GM12801 (cell line): Measurements from ENCODE around the gene ALDH18A1.

Source experiments
- TF ChIP-seq, protein P1 (sequence below): IDR thresholded peaks from one replicate; pipeline ENCODE4 v1.5.1; 2011; ENCODE audit warnings: control low read depth; ENCODE audit not compliant: insufficient read length; ENCODE audit errors: extremely low read depth

Gene ALDH18A1

DNA sequence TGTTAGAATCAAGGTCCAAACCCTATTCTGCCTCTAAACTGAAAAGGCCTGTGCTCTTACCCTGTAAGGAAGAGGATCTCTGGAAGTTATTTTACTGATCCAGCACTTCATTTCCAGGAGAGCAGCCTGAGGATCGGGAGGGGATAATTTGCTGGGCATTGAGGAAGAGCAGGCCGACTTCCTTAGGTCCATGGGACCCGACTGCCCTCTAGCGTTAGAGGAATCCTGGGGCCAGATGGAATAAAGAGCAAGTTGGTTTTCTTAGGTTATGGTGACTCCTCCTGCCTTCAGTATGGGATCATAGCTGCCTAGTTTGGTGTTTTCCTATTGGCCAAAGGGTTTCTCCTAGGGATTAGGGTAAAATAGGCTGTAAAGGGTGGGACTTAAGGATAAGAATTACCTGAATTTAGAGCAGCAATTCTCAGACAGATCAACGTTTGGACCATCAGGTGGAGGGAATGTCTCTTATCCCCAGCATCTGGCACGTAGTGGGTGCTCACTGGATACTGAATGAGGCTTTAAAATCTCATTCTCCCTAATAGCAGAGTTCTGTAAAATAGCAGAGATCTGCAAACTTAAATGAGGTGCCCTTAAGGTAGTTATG lies 55.3 kb downstream of the ALDH18A1 start:
- TF ChIP-seq, protein P1, sequence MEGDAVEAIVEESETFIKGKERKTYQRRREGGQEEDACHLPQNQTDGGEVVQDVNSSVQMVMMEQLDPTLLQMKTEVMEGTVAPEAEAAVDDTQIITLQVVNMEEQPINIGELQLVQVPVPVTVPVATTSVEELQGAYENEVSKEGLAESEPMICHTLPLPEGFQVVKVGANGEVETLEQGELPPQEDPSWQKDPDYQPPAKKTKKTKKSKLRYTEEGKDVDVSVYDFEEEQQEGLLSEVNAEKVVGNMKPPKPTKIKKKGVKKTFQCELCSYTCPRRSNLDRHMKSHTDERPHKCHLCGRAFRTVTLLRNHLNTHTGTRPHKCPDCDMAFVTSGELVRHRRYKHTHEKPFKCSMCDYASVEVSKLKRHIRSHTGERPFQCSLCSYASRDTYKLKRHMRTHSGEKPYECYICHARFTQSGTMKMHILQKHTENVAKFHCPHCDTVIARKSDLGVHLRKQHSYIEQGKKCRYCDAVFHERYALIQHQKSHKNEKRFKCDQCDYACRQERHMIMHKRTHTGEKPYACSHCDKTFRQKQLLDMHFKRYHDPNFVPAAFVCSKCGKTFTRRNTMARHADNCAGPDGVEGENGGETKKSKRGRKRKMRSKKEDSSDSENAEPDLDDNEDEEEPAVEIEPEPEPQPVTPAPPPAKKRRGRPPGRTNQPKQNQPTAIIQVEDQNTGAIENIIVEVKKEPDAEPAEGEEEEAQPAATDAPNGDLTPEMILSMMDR, result no peak

DNA sequence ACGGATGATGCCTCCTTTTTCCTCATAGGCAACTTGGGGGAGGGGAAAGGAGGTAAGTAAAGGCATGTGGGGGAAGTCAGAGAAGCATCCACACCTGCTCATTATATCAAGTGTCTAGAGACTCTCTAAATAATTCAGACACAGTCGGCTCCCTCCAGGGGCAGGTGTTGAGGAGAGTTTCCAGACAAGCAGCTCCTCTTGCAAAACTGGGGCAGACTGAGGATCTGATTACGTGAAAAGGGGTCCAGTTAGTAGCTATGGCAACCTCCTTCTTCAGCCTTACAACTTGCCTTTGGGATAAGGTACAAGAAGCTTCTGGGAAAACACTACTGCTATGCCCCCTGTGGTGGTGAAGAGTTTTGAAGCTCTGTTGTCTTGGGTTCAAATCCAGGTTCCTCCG lies 56.4 kb downstream of the ALDH18A1 start:
- TF ChIP-seq, protein P1, result no peak

DNA sequence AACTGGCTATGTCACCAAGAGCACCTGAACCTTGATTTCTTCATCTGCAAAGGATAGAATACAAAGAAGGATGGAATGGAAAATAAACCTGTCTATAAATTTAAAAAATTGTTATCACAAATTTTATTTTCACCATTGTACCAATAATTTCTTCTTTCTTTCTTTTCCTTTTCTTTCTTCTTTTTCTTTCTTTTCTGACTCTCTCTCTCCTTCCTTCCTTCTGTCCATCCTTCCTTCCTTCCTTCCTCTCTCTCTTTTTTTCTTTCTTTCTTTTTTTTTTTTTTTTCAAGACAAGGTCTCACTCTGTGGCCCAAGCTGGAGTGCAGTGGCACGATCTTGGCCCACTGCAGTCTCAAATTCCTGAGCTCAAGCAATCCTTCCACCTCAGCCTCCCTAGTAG lies 58.7 kb downstream of the ALDH18A1 start:
- TF ChIP-seq, protein P1, result no peak

DNA sequence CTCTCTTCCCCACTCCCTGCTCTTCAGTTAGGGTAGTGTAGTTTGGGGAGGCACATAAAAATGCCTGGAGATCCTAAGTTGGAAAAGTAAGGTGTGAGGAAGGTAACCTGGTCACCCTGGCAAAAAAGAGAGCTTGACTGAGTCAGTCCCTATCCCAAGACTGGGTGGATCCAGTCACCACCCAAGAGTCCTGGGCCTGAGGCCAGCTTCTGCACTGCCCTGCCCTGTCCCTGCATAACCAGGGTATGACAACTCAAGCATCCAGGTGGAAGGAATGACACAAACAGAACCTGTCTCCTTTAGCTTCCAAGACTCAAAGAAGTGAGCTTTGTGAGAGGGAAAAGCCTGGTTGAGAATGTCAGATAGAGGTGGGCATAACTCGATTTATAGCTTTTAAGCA lies 68.5 kb downstream of the ALDH18A1 start:
- TF ChIP-seq, protein P1, result no peak

DNA sequence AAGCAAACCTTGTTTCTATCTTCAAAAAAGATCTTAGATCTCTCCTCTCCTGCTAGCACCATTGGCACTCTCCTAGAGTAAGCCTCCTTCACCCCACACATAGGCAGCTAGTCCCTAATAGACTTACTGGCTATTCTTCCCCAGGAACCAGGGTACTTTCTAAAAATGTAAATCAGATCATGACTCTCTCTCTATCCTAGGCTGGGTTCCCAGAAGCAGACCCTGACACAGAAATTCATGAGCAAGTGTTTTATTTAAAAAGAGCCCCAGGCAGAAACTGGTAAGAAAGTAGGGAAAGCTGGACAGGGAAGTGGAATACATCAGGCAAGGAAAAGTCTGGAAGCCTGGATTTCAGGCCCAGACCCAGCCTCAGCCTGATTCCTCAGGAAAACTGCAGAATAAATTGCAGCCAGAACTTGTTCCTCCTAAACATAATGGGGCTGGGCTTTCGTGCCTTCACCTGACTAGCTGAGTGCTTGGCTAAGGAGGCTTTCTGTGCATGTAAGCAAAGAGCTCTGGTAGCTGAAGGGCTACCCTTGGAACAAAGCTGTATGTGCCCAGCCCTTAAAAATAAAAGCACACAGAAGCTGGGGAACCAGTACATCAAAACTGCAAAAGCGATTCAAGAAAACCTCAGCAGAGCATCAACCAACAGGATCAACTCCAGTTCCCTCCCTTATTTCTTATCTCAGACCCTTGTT lies 76.5 kb downstream of the ALDH18A1 start:
- TF ChIP-seq, protein P1, result no peak

DNA sequence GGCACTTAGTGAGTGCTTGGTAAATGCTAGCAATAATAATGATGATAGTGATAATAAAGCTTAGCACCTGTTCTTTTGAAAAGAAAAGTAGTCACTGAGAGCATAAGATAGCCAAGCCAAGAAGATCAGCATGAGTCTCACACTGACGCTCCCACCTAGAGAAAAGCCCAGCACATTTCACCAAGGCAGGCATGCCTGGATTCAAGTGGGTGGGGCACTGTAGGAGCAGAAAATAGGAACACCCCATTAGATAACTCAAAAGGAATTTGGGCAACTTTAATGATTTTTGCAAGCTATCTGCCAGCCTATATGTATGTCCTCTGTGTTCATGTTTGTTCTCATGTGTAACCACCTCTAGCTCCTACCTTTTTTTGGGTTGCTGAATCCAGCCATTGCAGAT lies 77.2 kb downstream of the ALDH18A1 start:
- TF ChIP-seq, protein P1, result no peak

DNA sequence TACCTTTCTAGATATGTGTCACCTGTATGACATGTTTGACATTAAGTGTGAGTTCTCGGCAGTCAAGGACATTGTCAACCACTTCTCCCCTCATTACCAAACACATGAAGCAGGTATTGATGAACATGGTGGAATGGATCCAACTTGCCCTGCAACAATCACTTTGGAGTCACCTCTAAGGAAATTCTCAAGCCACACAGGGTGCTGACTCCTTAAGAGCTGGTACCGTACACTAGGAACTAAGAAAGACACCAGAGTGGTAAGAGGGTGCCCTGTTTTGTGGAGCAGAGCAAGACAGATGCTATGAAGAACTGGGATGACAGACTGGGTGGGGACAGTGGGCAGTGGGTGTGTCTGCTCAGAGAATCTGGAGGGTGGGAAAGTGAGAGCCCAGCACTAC lies 77.9 kb downstream of the ALDH18A1 start:
- TF ChIP-seq, protein P1, result no peak
